Liver (tissue), 9 donors: Measurements from ENCODE around the gene PLEKHM2. TPM values are rescaled to one million over a fixed set of nuclear protein-coding genes. Genes with fewer than 3 reads are reported as not detected.

Experiments
- DNase-seq: peaks from one replicate; pipeline ENCODE4 v3.0.0-alpha.2; 2017; ENCODE audit warnings: low spot score
- H3K27ac ChIP-seq, 2 donors: one replicate each; pipeline ENCODE4 v1.7.0; 2013; ENCODE audit warnings: inconsistent platforms in 2 of 2, low read length in 2 of 2, control low read depth in 1 of 2, low read depth in 1 of 2, mild to moderate bottlenecking in 1 of 2
- H3K27me3 ChIP-seq, 4 donors: one replicate each; pipeline versions ENCODE4 v1.6.1 to v1.7.0; 2013; ENCODE audit warnings: low read length in 3 of 4, inconsistent platforms in 1 of 4, mild to moderate bottlenecking in 1 of 4, moderate library complexity in 1 of 4; ENCODE audit not compliant: control insufficient read depth in 4 of 4, insufficient read depth in 4 of 4
- H3K36me3 ChIP-seq, 4 donors: one replicate each; pipeline versions ENCODE4 v1.6.1 to v1.7.0; 2013; ENCODE audit warnings: low read length in 3 of 4, mild to moderate bottlenecking in 3 of 4, low read depth in 1 of 4, moderate library complexity in 1 of 4; ENCODE audit not compliant: control insufficient read depth in 4 of 4, insufficient read depth in 3 of 4
- H3K4me1 ChIP-seq, 4 donors: one replicate each; pipeline versions ENCODE4 v1.6.1 to v1.7.0; 2013; ENCODE audit warnings: low read length in 3 of 4, mild to moderate bottlenecking in 3 of 4, moderate library complexity in 1 of 4; ENCODE audit not compliant: control insufficient read depth in 4 of 4, insufficient read depth in 4 of 4
- H3K4me3 ChIP-seq, 3 donors: one replicate each; pipeline versions ENCODE4 v1.6.1 to v1.7.0; 2013; ENCODE audit warnings: low read length in 3 of 3, control low read depth in 1 of 3, low read depth in 1 of 3, mild to moderate bottlenecking in 1 of 3
- H3K9ac ChIP-seq, 2 donors: one replicate each; pipeline ENCODE4 v1.7.0; 2013; ENCODE audit warnings: low read length in 2 of 2, mild to moderate bottlenecking in 2 of 2, moderate library complexity in 2 of 2, control low read depth in 1 of 2, low read depth in 1 of 2
- H3K9me3 ChIP-seq, 4 donors: one replicate each; pipeline versions ENCODE4 v1.6.1 to v1.7.0; 2013; ENCODE audit warnings: low read length in 3 of 4; ENCODE audit not compliant: control insufficient read depth in 4 of 4
- EGR1 ChIP-seq, 2 donors: IDR thresholded peaks; 2 replicates each; pipeline ENCODE4 v1.6.1; 2016 to 2018; ENCODE audit warnings: antibody characterized with exemption in 2 of 2, low read depth in 2 of 2
- FOXA1 ChIP-seq: IDR thresholded peaks from 2 replicates; pipeline ENCODE4 v1.6.1; 2016; ENCODE audit warnings: antibody characterized with exemption
- FOXA2 ChIP-seq: IDR thresholded peaks from 2 replicates; pipeline ENCODE4 v1.6.1; 2016; ENCODE audit warnings: antibody characterized with exemption
- GABPA ChIP-seq, 2 donors: IDR thresholded peaks in 1 of 2; conservative IDR thresholded peaks in 1 of 2; 2 replicates each; pipeline ENCODE4 v1.6.1; 2016; ENCODE audit warnings: antibody characterized with exemption in 2 of 2, mild to moderate bottlenecking in 1 of 2, moderate library complexity in 1 of 2
- HNF4A ChIP-seq, 2 donors: conservative IDR thresholded peaks; 2 replicates each; pipeline ENCODE4 v1.6.1; 2016; ENCODE audit warnings: antibody characterized with exemption in 2 of 2, mild to moderate bottlenecking in 2 of 2
- HNF4G ChIP-seq: IDR thresholded peaks from 2 replicates; pipeline ENCODE4 v1.6.1; 2016; ENCODE audit warnings: antibody characterized with exemption
- JUND ChIP-seq, 2 donors: IDR thresholded peaks; 2 replicates each; pipeline ENCODE4 v1.6.1; 2016; ENCODE audit warnings: antibody characterized with exemption in 2 of 2
- MAX ChIP-seq: IDR thresholded peaks from 2 replicates; pipeline ENCODE4 v1.6.1; 2016; ENCODE audit warnings: antibody characterized with exemption
- NR2F2 ChIP-seq: IDR thresholded peaks from 2 replicates; pipeline ENCODE4 v1.6.1; 2016; ENCODE audit warnings: antibody characterized with exemption
- REST ChIP-seq: IDR thresholded peaks from 2 replicates; pipeline ENCODE4 v1.6.1; 2016; ENCODE audit warnings: antibody characterized with exemption, mild to moderate bottlenecking
- RXRA ChIP-seq, 2 donors: IDR thresholded peaks; 2 replicates each; pipeline ENCODE4 v1.6.1; 2017 to 2018; ENCODE audit warnings: antibody characterized with exemption in 2 of 2, mild to moderate bottlenecking in 1 of 2
- SP1 ChIP-seq: IDR thresholded peaks from 2 replicates; pipeline ENCODE4 v1.6.1; 2018; ENCODE audit warnings: antibody characterized with exemption, mild to moderate bottlenecking
- TAF1 ChIP-seq: conservative IDR thresholded peaks from 2 replicates; pipeline ENCODE4 v1.6.1; 2016; ENCODE audit warnings: antibody characterized with exemption, mild to moderate bottlenecking
- YY1 ChIP-seq: IDR thresholded peaks from 2 replicates; pipeline ENCODE4 v1.6.1; 2016; ENCODE audit warnings: antibody characterized with exemption, mild to moderate bottlenecking
- ZBTB33 ChIP-seq: IDR thresholded peaks from 2 replicates; pipeline ENCODE4 v1.6.1; 2016; ENCODE audit warnings: antibody characterized with exemption
- WGBS: extraction: QIAGEN DNeasy Blood & Tissue Kit; methylation state at CpG from one replicate; pipeline ENCODE4 v1.1.7; 2013; 5-methylcytosine and 5-hydroxymethylcytosine counted together
- polyA plus RNA-seq, 2 donors: library from polyadenylated mRNA; stranded (reverse) in 1 of 2; unstranded in 1 of 2; fragments of 200-250 nt in 1 of 2; fragments of >200 nt in 1 of 2; fragmentation: Nextera tagmentation in 1 of 2; extraction: Ambion mirVana in 1 of 2; gene quantifications; one replicate each; pipeline versions ENCODE4 v1.2.1 to v1.2.3, GENCODE V29; 2013 to 2015
- total RNA-seq, 2 donors: library from RNA; depleted of rRNA; stranded (reverse); fragments of >200 nt; gene quantifications; one replicate each; pipeline ENCODE4 v1.2.3, GENCODE V29; 2014
- donor health status: healthy.
- donor health status: healthy.
- donor health status: healthy.
- donor health status: healthy.
- donor health status: healthy.

PLEKHM2 gene
- total and polyA plus RNA-seq, 4 donors: 4.1 to 22.6 (median 17.0) TPM

- no peaks in the 10 kb centered on the region for H3K36me3 ChIP-seq
- TF ChIP-seq GABPA (IDR thresholded peaks at IDR 0.05 in 1 of 2, conservative IDR thresholded peaks at IDR 0.05 in 1 of 2): no peak
- TF ChIP-seq EGR1 (IDR thresholded peaks at IDR 0.05; ENCODE audit: low read depth in 2 of 2): no peak
- no peak for TF ChIP-seq FOXA2
- no peak for TF ChIP-seq ZBTB33
- TF ChIP-seq SP1: no peak
- TF ChIP-seq FOXA1: no peak
- no peak for TF ChIP-seq YY1
- TF ChIP-seq NR2F2: no peak
- TF ChIP-seq JUND (IDR thresholded peaks at IDR 0.05): no peak
- no peak for TF ChIP-seq MAX
- TF ChIP-seq RXRA (IDR thresholded peaks at IDR 0.05): no peak
- no peaks in the 10 kb centered on the region for H3K9me3 ChIP-seq
- WGBS: 95% methylated on average over 5 of the region's 5 CpGs
- no peaks in the 10 kb centered on the region for H3K27me3 ChIP-seq
- H3K4me3 ChIP-seq: no peak overlapping the region
- H3K4me1 ChIP-seq: peaks cover 1 to 12% (median 4%) of the 10 kb centered on the region in 4 donors
- DNase-seq: no peak
- H3K27ac ChIP-seq: no peak overlapping the region
- H3K9ac ChIP-seq: no peak overlapping the region
Observed at GRCh38 chr1:15748264-15748663, 64.1 kb downstream of the PLEKHM2 start.

GRCh38 chr1:15748690-15749398, 64.7 kb downstream of the PLEKHM2 start:
- no peak for TF ChIP-seq FOXA2
- no peak for TF ChIP-seq MAX
- no peak for TF ChIP-seq REST
- no peak for TF ChIP-seq SP1
- no peak for TF ChIP-seq GABPA (IDR thresholded peaks at IDR 0.05 in 1 of 2, conservative IDR thresholded peaks at IDR 0.05 in 1 of 2)
- TF ChIP-seq TAF1: no peak
- no peak for TF ChIP-seq YY1
- TF ChIP-seq HNF4G: no peak
- no peak for TF ChIP-seq NR2F2
- TF ChIP-seq HNF4A (conservative IDR thresholded peaks at IDR 0.05): no peak
- TF ChIP-seq FOXA1: no peak
- no peak overlapping the region for H3K9ac ChIP-seq
- no peaks in the 10 kb centered on the region for H3K27me3 ChIP-seq
- peaks cover 0 to 9% (median 2%) of the 10 kb centered on the region in 4 donors for H3K4me1 ChIP-seq
- H3K4me3 ChIP-seq: no peak overlapping the region
- no peak overlapping the region for H3K27ac ChIP-seq
- no peak for DNase-seq
- 92% methylated on average over 10 of the region's 10 CpGs for WGBS
- no peaks in the 10 kb centered on the region for H3K36me3 ChIP-seq
- H3K9me3 ChIP-seq: no peaks in the 10 kb centered on the region
